Kidney epithelial cell (primary cell): ENCODE measurements around the gene CPED1. TPM values are rescaled to one million over a fixed set of nuclear protein-coding genes. Genes with fewer than 3 reads are reported as not detected.

Experiments
- DNase-seq: peaks from one replicate; pipeline ENCODE4 v3.0.0-alpha.2; 2010; ENCODE audit warnings: low read depth
- H3K27me3 ChIP-seq: 2 replicates; pipeline ENCODE4 v1.6.0; 2011; ENCODE audit warnings: low read length; ENCODE audit not compliant: control insufficient read depth, insufficient read depth
- H3K36me3 ChIP-seq: 2 replicates; pipeline ENCODE4 v1.5.1; 2011; ENCODE audit warnings: low read length; ENCODE audit not compliant: control insufficient read depth, insufficient read depth
- H3K4me3 ChIP-seq: 2 replicates; pipeline ENCODE4 v1.5.1; 2011; ENCODE audit warnings: low read depth, mild to moderate bottlenecking, control low read depth, low read length
- total RNA-seq: library from RNA; depleted of rRNA; stranded (reverse); fragments of >200 nt; gene quantifications from 2 replicates; pipeline ENCODE4 v1.2.3, GENCODE V29; 2015
- TF ChIP-seq, protein P1 (sequence below): IDR thresholded peaks from 2 replicates; pipeline ENCODE4 v1.5.1; 2011; ENCODE audit warnings: mild to moderate bottlenecking, moderate library complexity, low read length, control low read depth, inconsistent platforms; ENCODE audit not compliant: insufficient read depth, poor library complexity, severe bottlenecking

Gene CPED1
- total RNA-seq, 1 donor from 2014 or later = 3.2 TPM

GRCh38 chr7:121280656-121281055, 292.1 kb downstream of the CPED1 start:
- DNase-seq = no peak
- no peaks in the 10 kb centered on the region for H3K27me3 ChIP-seq
- no peak overlapping the region for H3K4me3 ChIP-seq
- TF ChIP-seq, protein P1, sequence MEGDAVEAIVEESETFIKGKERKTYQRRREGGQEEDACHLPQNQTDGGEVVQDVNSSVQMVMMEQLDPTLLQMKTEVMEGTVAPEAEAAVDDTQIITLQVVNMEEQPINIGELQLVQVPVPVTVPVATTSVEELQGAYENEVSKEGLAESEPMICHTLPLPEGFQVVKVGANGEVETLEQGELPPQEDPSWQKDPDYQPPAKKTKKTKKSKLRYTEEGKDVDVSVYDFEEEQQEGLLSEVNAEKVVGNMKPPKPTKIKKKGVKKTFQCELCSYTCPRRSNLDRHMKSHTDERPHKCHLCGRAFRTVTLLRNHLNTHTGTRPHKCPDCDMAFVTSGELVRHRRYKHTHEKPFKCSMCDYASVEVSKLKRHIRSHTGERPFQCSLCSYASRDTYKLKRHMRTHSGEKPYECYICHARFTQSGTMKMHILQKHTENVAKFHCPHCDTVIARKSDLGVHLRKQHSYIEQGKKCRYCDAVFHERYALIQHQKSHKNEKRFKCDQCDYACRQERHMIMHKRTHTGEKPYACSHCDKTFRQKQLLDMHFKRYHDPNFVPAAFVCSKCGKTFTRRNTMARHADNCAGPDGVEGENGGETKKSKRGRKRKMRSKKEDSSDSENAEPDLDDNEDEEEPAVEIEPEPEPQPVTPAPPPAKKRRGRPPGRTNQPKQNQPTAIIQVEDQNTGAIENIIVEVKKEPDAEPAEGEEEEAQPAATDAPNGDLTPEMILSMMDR = no peak
- H3K36me3 ChIP-seq = no peaks in the 10 kb centered on the region

GRCh38 chr7:121282129-121282528, 293.6 kb downstream of the CPED1 start:
- TF ChIP-seq, protein P1 = no peak

DNA sequence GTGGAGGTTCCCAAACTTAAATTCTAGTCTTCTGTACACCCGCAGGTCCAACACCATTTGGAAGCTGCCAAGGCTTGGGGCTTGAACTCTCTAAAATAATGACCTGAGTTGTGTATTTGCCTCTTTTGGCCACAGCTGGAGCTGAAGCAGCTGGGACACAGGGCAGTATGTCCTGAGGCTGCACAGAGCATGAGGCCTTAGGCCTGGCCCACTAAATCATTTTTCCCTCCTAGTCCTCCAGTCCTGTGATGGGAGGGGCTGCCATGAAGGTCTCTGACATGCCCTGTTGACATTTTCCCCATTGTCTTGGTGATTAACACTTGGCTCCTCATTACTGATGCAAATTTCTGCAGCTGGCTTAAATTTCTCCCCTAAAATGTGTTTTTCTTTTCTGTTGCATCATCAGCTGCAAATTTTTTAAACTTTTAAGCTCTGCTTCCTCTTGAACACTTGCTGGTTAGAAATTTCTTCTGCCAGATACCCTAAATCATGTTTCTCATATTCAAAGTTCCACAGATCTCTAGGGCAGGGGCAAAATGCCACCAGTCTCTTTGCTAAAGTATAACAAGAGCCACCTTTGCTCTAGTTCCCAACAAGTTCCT, 296.7 kb downstream of the CPED1 start:
- no peak overlapping the region for H3K4me3 ChIP-seq
- TF ChIP-seq, protein P1 = no peak
- H3K27me3 ChIP-seq = no peaks in the 10 kb centered on the region
- DNase-seq = no peak
- no peaks in the 10 kb centered on the region for H3K36me3 ChIP-seq

More at GRCh38 chr7:121282129-121282528, 293.6 kb downstream of the CPED1 start:
- Histone ChIP-seq H3K27me3 (no peaks in the 10 kb centered on the region), H3K4me3 (no peak overlapping the region), H3K36me3 (no peaks in the 10 kb centered on the region)
- DNase-seq = no peak

GRCh38 chr7:121286186-121286585, 297.7 kb downstream of the CPED1 start:
- no peaks in the 10 kb centered on the region for H3K36me3 ChIP-seq
- DNase-seq = no peak
- no peaks in the 10 kb centered on the region for H3K27me3 ChIP-seq
- TF ChIP-seq, protein P1 = no peak
- H3K4me3 ChIP-seq = no peak overlapping the region

- Histone ChIP-seq H3K36me3 (no peaks in the 10 kb centered on the region), H3K27me3 (no peaks in the 10 kb centered on the region), H3K4me3 (no peak overlapping the region)
- DNase-seq = peak; percentile 44
- TF ChIP-seq, protein P1 = no peak
These were observed 298.5 kb downstream of the CPED1 start for GRCh38 chr7:121286742-121287734.
